HEK293T (cell line): ENCODE measurements around the gene MEA1.

ENCODE experiments used
- CTCF ChIA-PET: fragments of 350-600 bp; formaldehyde crosslinking; extraction: SDS; loops from one replicate; lab custom pipeline; 2021; ENCODE audit warnings: antibody characterized with exemption, inconsistent platforms; lab: Yijun Ruan, JAX
- POLR2A ChIA-PET: fragments of 350-600 bp; formaldehyde crosslinking; extraction: SDS; loops from one replicate; lab custom pipeline; 2020; ENCODE audit warnings: antibody characterized with exemption, inconsistent platforms; lab: Yijun Ruan, JAX
- DNase-seq: peaks from one replicate; pipeline ENCODE4 v3.0.0; 2012; ENCODE audit warnings: mixed read lengths; ENCODE audit errors: extremely low spot score
- ARNT ChIP-seq: fragments of 450-650 bp; IDR thresholded peaks from 2 replicates; pipeline ENCODE4 v1.6.1; 2017; ENCODE audit warnings: mild to moderate bottlenecking
- BHLHE40 ChIP-seq: fragments of 450-650 bp; IDR thresholded peaks from 2 replicates; pipeline ENCODE4 v1.6.1; 2016; ENCODE audit warnings: mild to moderate bottlenecking, moderate library complexity, borderline replicate concordance
- CTBP1 ChIP-seq: fragments of 450-650 bp; IDR thresholded peaks from 2 replicates; pipeline ENCODE4 v1.6.1; 2016; ENCODE audit warnings: borderline replicate concordance
- ELF4 ChIP-seq: fragments of 450-650 bp; IDR thresholded peaks from 2 replicates; pipeline ENCODE4 v1.6.1; 2017; ENCODE audit warnings: antibody characterized with exemption
- FOXA1 ChIP-seq: fragments of 450-650 bp; IDR thresholded peaks from 2 replicates; pipeline ENCODE4 v1.6.1; 2016; ENCODE audit warnings: mild to moderate bottlenecking
- FOXK2 ChIP-seq: fragments of 450-650 bp; IDR thresholded peaks from 2 replicates; pipeline ENCODE4 v1.6.1; 2016; ENCODE audit warnings: mild to moderate bottlenecking
- FOXM1 ChIP-seq: fragments of 450-650 bp; IDR thresholded peaks from 2 replicates; pipeline ENCODE4 v1.6.1; 2017; ENCODE audit warnings: mild to moderate bottlenecking, borderline replicate concordance
- HDGF ChIP-seq: fragments of 450-650 bp; IDR thresholded peaks from 2 replicates; pipeline ENCODE4 v1.6.1; 2017; ENCODE audit warnings: antibody characterized with exemption, borderline replicate concordance
- L3MBTL2 ChIP-seq: fragments of 450-650 bp; conservative IDR thresholded peaks from 2 replicates; pipeline ENCODE4 v1.6.1; 2016; ENCODE audit warnings: mild to moderate bottlenecking
- LEF1 ChIP-seq: fragments of 450-650 bp; IDR thresholded peaks from 2 replicates; pipeline ENCODE4 v1.6.1; 2017; ENCODE audit warnings: mild to moderate bottlenecking, borderline replicate concordance
- NFRKB ChIP-seq: fragments of 450-650 bp; IDR thresholded peaks from 2 replicates; pipeline ENCODE4 v1.6.1; 2016; ENCODE audit warnings: mild to moderate bottlenecking, moderate library complexity
- SP1 ChIP-seq: fragments of 450-650 bp; IDR thresholded peaks from 2 replicates; pipeline ENCODE4 v1.6.1; 2017
- SUZ12 ChIP-seq: fragments of 450-650 bp; IDR thresholded peaks from 2 replicates; pipeline ENCODE4 v1.6.1; 2016; ENCODE audit warnings: mild to moderate bottlenecking
- TARDBP ChIP-seq: fragments of 450-650 bp; IDR thresholded peaks from 2 replicates; pipeline ENCODE4 v1.6.1; 2016
- ZNF384 ChIP-seq: fragments of 450-650 bp; IDR thresholded peaks from 2 replicates; pipeline ENCODE4 v1.6.1; 2016
- TF ChIP-seq, protein P1 (sequence below): fragments of 450-650 bp; IDR thresholded peaks from 2 replicates; pipeline ENCODE4 v1.6.1; 2016

MEA1 gene

DNA sequence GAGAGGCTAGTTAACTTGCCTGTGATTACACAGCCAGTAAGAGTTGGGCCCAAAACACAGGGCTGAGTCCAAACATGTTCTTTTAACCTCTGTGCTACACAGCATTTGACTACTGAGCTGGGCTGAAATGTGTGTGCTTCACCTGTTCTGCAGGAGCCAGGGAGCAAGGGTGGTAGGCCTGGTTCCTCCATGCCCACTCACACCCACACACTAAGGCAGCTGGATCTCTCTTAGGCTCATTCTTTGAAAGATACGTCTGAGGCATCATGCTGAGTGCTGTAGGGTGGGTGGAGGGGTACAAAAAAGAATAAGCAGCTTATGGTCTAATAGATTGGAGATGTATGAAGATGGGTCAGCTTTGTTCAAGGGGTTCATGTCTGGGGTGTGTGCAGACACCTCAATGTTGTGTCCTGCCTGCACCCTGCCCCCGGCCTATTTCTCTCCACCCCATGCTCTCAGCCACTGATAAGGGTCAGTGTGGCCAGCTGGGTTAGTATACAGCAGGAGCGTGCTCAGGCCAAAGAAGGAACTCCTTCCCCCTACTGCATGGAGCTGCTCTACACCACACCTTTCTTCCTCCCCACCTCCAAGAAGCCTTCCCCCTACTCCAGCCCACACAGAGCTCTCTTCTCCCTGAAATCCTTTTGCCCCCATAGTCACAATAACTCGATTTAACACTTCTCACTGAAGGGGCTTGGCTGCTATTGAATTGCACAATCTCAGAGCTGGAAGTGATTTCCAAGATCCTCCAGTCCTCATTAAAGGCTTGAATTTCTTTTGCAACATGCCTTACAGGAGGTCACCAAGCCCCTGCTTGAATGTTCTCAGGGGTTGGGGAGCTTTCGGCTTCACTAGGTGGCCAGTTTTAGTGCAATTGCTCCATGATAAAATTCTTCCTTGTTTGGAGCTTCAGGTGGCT, 26.0 kb downstream of the MEA1 start:
- ChIA-PET CTCF (no interaction called here), POLR2A (interaction anchor here (0.6 to 1.8 kb wide), 5 partner anchors 9 to 72 kb away, joined by 3 to 10 read pairs (median 3); partner anchors contain the start of genes KLC4, KLHDC3, MRPL2 and PEX6)
- TF ChIP-seq LEF1, result no peak
- no peak for TF ChIP-seq BHLHE40
- TF ChIP-seq TARDBP, result no peak
- no peak for TF ChIP-seq ZNF384
- TF ChIP-seq, protein P1, sequence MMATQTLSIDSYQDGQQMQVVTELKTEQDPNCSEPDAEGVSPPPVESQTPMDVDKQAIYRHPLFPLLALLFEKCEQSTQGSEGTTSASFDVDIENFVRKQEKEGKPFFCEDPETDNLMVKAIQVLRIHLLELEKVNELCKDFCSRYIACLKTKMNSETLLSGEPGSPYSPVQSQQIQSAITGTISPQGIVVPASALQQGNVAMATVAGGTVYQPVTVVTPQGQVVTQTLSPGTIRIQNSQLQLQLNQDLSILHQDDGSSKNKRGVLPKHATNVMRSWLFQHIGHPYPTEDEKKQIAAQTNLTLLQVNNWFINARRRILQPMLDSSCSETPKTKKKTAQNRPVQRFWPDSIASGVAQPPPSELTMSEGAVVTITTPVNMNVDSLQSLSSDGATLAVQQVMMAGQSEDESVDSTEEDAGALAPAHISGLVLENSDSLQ, result no peak
- TF ChIP-seq FOXA1, result no peak
- TF ChIP-seq FOXK2, result no peak
- TF ChIP-seq SP1, result no peak
- TF ChIP-seq HDGF, result no peak
- no peak for TF ChIP-seq ARNT
- TF ChIP-seq CTBP1, result no peak
- DNase-seq, result no peak

GRCh38 chr6:42984924-42985475, 28.7 kb downstream of the MEA1 start:
- POLR2A ChIA-PET, result interaction anchor here (1.0 to 2.5 kb wide), 12 partner anchors 10 to 105 kb away, joined by 3 to 78 read pairs (median 12); partner anchors contain the start of genes CNPY3, CUL7, KLHDC3 and MEA1
- no peak for DNase-seq
- TF ChIP-seq NFRKB, result no peak
- no peak for TF ChIP-seq SUZ12
- TF ChIP-seq ELF4, result no peak
- TF ChIP-seq CTBP1, result no peak
- no peak for TF ChIP-seq BHLHE40
- no peak for TF ChIP-seq TARDBP
- TF ChIP-seq ZNF384, result no peak
- TF ChIP-seq FOXM1, result no peak
- no peak for TF ChIP-seq L3MBTL2
- no peak for TF ChIP-seq FOXK2
- no peak for TF ChIP-seq LEF1
- TF ChIP-seq FOXA1, result no peak
- no peak for TF ChIP-seq ARNT
- CTCF ChIA-PET, result no interaction called here

DNA sequence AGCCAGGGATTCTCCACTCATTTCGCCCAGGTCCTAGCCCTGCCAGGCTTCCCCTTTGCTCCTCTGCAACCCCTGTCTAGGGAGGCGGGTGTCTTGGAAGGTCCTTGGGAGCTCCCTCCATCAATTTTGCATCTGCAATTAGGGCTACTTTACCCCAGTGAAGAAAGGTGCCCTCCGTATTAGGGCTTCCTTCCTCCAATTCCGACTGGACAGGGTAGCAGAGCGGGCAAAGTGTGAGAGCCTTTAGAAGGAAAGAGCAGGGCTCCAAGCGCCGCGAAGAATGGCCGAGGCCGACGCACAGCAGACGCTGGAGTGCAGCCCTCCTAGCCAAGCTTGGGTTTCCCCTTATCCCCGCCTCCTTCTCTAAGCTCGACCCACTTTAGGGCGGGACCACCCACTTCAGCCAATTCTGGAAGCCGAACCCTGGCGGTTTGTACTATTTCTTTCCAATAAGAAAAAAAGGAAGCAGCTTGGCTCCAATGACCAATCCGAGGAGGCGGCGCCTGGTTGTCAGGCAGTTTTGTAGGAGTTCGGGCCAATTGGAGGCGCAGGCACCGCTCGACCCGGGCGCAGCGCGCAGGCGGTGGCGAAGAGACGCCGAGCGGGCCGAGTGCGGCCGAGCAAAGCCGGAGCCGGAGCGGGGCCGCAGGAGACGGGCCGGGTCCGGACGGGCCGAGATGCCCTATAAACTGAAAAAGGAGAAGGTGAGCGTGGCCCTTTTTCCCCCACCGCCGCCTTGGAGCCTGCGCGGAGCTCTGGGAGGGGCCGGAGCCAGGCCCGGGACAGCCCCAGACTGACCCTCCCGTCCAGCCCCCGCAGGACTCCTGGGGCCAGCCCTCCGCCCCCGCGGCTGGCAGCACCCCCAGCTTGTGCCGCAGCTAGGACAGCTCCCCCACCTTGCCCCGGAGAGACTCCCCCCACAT, 29.5 kb downstream of the MEA1 start, which contains the start of gene PPP2R5D:
Gene PPP2R5D (plus strand): TSS at position 570 of the 923 bp plus-strand sequence. CDS start 108 bp downstream, at position 678.
- CTCF ChIA-PET, result interaction anchor here (0.8 kb wide), 1 partner anchor 159 kb away, joined by 4 read pairs; no protein-coding TSS in a partner anchor

GRCh38 chr6:42981836-42982235, 31.9 kb downstream of the MEA1 start:
- POLR2A ChIA-PET, result interaction anchor here (3.9 kb wide), 1 partner anchor 40 kb away, joined by 19 read pairs; the partner anchor contains the start of gene RRP36
- no peak for DNase-seq
- TF ChIP-seq, protein P1, result no peak
- TF ChIP-seq ARNT (no peak), FOXK2 (no peak), FOXM1 (no peak), FOXA1 (no peak), SUZ12 (no peak), LEF1 (no peak), ELF4 (no peak), L3MBTL2 (no peak)
- CTCF ChIA-PET, result no interaction called here

More for the DNA sequence above, 29.5 kb downstream of the MEA1 start, which contains the start of gene PPP2R5D:
- POLR2A ChIA-PET, result interaction anchor here (0.6 to 2.5 kb wide), 44 partner anchors 8 to 591 kb away, joined by 3 to 78 read pairs (median 5); partner anchors contain the start of genes CNPY3, CUL7, KLC4 and KLHDC3
- DNase-seq, result peak; percentile 95
- TF ChIP-seq HDGF, result 0 out of 2 replicates have a peak, but pooled peaks have one; percentile 37
- TF ChIP-seq ELF4, result 0 out of 2 replicates have a peak, but pooled peaks have one; percentile 27
- TF ChIP-seq BHLHE40, result no peak

DNA sequence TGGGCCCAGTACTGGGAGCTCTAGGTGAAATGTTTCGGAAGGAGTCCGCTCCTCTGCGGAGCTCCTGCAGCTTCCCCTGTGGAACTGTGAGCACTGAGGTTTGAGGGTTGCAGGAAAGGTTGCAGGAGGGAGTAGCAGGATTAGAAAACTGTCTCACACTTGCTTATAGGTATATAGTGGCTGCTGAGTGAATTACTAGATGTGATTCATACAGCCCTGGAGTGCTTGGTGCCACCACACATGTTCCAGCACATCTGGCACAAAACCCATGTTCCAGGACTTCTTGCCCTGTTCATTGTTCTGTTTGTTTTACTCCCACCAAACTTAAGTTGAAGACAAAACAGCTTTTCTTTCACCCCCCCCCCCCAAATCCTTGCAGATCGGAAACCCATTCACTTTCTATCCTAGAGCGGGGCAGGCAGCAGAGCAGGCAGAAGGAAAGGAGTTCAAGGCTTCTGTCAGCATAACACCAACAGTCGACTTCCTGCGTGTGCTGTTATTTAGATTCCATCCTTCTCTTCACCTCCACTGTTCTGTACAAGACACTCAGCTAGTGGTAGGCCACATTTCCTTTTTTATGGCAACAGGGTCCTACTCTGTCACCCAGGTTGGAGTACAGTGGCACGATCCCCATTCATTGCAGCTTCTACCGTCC, 34.1 kb downstream of the MEA1 start:
- POLR2A ChIA-PET, result interaction anchor here (0.7 to 3.9 kb wide), 28 partner anchors 9 to 195 kb away, joined by 3 to 47 read pairs (median 5); partner anchors contain the start of genes CNPY3, CUL7, GNMT and KLC4
- TF ChIP-seq BHLHE40, result no peak
- TF ChIP-seq CTBP1, result no peak
- TF ChIP-seq, protein P1, result no peak
- CTCF ChIA-PET, result interaction anchor here (0.6 kb wide), 1 partner anchor 415 kb away, joined by 3 read pairs; no protein-coding TSS in a partner anchor
- no peak for DNase-seq
